SK-N-SH (cell line): ENCODE results near the gene MORC2. TPM values are rescaled to one million over a fixed set of nuclear protein-coding genes. Genes with fewer than 3 reads are reported as not detected.

Experiments
- CTCF ChIA-PET: fragments of 300-600, 350-600 bp; formaldehyde crosslinking; extraction: SDS; loops from one replicate; lab custom pipeline; 2021; lab: Yijun Ruan, JAX
- POLR2A ChIA-PET: fragments of 350-600 bp; sonication (Branson Sonifier 250); formaldehyde crosslinking; extraction: SDS; loops from one replicate; lab custom pipeline; 2020; ENCODE audit warnings: antibody characterized with exemption, inconsistent platforms; lab: Yijun Ruan, JAX
- DNase-seq: peaks from one replicate; pipeline ENCODE4 v3.0.0; 2012
- H2AFZ ChIP-seq: fragments of 200-600 bp; sonication (generic); 2 replicates; pipeline ENCODE4 v1.8.1; 2016; ENCODE audit warnings: antibody characterized with exemption, mild to moderate bottlenecking, low read depth
- H3F3A ChIP-seq: fragments of 200-600 bp; sonication (generic); replicated peaks from 2 replicates; pipeline ENCODE3; 2016; ENCODE audit warnings: antibody characterized with exemption, mild to moderate bottlenecking; ENCODE audit not compliant: insufficient read depth
- H3K27ac ChIP-seq, 2 experiments: fragments of 200-500 bp in 1 of 2; fragments of 200-600 bp in 1 of 2; sonication (Bioruptor generic) in 1 of 2; sonication (generic), shearing (Covaris generic) in 1 of 2; 2 replicates each; pipeline versions ENCODE4 v1.5.1 to v1.6.1; 2014 to 2016; ENCODE audit warnings: low read depth in 2 of 2, inconsistent platforms in 1 of 2, low read length in 1 of 2, mild to moderate bottlenecking in 1 of 2, mixed read lengths in 1 of 2
- H3K27me3 ChIP-seq: fragments of 200-600 bp; sonication (generic), shearing (Covaris generic); 2 replicates; pipeline ENCODE4 v1.6.1; 2016; ENCODE audit warnings: mixed run types; ENCODE audit not compliant: insufficient read depth
- H3K36me3 ChIP-seq, 2 experiments: fragments of 200-500 bp in 1 of 2; fragments of 200-600 bp in 1 of 2; sonication (Bioruptor generic) in 1 of 2; sonication (generic) in 1 of 2; replicated peaks in 1 of 2; 2 replicates each; pipeline versions ENCODE3 to v1.5.1; 2014 to 2016; ENCODE audit warnings: low read length in 1 of 2, mild to moderate bottlenecking in 1 of 2; ENCODE audit not compliant: insufficient read depth in 2 of 2, control insufficient read depth in 1 of 2
- H3K4me1 ChIP-seq, 2 experiments: fragments of 200-500 bp in 1 of 2; fragments of 200-600 bp in 1 of 2; sonication (Bioruptor generic) in 1 of 2; sonication (generic), shearing (Covaris generic) in 1 of 2; 2 replicates each; pipeline versions ENCODE4 v1.5.1 to v1.6.1; 2014 to 2016; ENCODE audit warnings: low read depth in 1 of 2, low read length in 1 of 2, mixed run types in 1 of 2; ENCODE audit not compliant: insufficient read depth in 2 of 2, control insufficient read depth in 1 of 2
- H3K4me2 ChIP-seq: fragments of 200-600 bp; sonication (generic), shearing (Covaris generic); 2 replicates; pipeline ENCODE4 v1.6.1; 2017; ENCODE audit warnings: mixed run types
- H3K4me3 ChIP-seq, 2 experiments: fragments of 200-500 bp in 1 of 2; fragments of 200-600 bp in 1 of 2; sonication (Bioruptor generic) in 1 of 2; sonication (generic), shearing (Covaris generic) in 1 of 2; 2 replicates each; pipeline versions ENCODE4 v1.5.1 to v1.8.1; 2014 to 2016; ENCODE audit warnings: low read depth in 2 of 2, inconsistent platforms in 1 of 2, low read length in 1 of 2, mild to moderate bottlenecking in 1 of 2, mixed read lengths in 1 of 2, moderate library complexity in 1 of 2
- H3K79me2 ChIP-seq: fragments of 200-600 bp; sonication (generic); 2 replicates; pipeline ENCODE4 v1.8.1; 2017; ENCODE audit warnings: mild to moderate bottlenecking; ENCODE audit not compliant: insufficient read depth
- H3K9ac ChIP-seq: fragments of 200-600 bp; sonication (generic); 2 replicates; pipeline ENCODE4 v1.6.1; 2017; ENCODE audit warnings: mixed run types
- H3K9me2 ChIP-seq: fragments of 200-600 bp; sonication (generic); 2 replicates; pipeline ENCODE4 v1.6.1; 2017; ENCODE audit warnings: mixed run types
- H3K9me3 ChIP-seq: fragments of 200-600 bp; sonication (generic); 2 replicates; pipeline ENCODE4 v1.6.1; 2017; ENCODE audit warnings: mixed run types, mild to moderate bottlenecking, moderate library complexity
- H4K20me1 ChIP-seq: fragments of 200-600 bp; sonication (generic); 2 replicates; pipeline ENCODE4 v1.6.1; 2017; ENCODE audit warnings: mild to moderate bottlenecking, mixed run types; ENCODE audit not compliant: insufficient read depth
- CHD2 ChIP-seq: fragments of 150-350 bp; IDR thresholded peaks from 2 replicates; pipeline ENCODE4 v1.6.1; 2018; ENCODE audit warnings: low read length; ENCODE audit not compliant: partially characterized antibody
- ELF1 ChIP-seq: IDR thresholded peaks from 2 replicates; pipeline ENCODE4 v1.4.0; 2012
- EP300 ChIP-seq, 2 experiments: IDR thresholded peaks; 2 replicates each; pipeline versions ENCODE4 v1.4.0 to v1.6.1; 2012; ENCODE audit warnings: borderline replicate concordance in 1 of 2, low read depth in 1 of 2, low read length in 1 of 2
- FOSL2 ChIP-seq: IDR thresholded peaks from 2 replicates; pipeline ENCODE4 v1.4.0; 2012; ENCODE audit warnings: low read depth, mild to moderate bottlenecking, moderate library complexity, borderline replicate concordance
- FOXM1 ChIP-seq: IDR thresholded peaks from 2 replicates; pipeline ENCODE4 v1.4.0; 2012; ENCODE audit warnings: low read depth, mild to moderate bottlenecking
- JUND ChIP-seq: IDR thresholded peaks from 2 replicates; pipeline ENCODE4 v1.4.0; 2012
- MXI1 ChIP-seq: IDR thresholded peaks from 2 replicates; pipeline ENCODE4 v1.6.1; 2012; ENCODE audit warnings: mild to moderate bottlenecking, low read depth, low read length, improper control_type of control experiment
- NFIC ChIP-seq: IDR thresholded peaks from 2 replicates; pipeline ENCODE4 v1.4.0; 2012; ENCODE audit warnings: borderline replicate concordance
- NRF1 ChIP-seq: IDR thresholded peaks from 2 replicates; pipeline ENCODE4 v1.6.1; 2012; ENCODE audit warnings: low read depth, mild to moderate bottlenecking, low read length
- POLR2AphosphoS5 ChIP-seq: IDR thresholded peaks from 2 replicates; pipeline ENCODE4 v1.6.1; 2012; ENCODE audit warnings: low read depth, low read length
- RAD21 ChIP-seq: IDR thresholded peaks from 2 replicates; pipeline ENCODE4 v1.6.1; 2012; ENCODE audit warnings: mild to moderate bottlenecking, low read length
- RXRA ChIP-seq: IDR thresholded peaks from 2 replicates; pipeline ENCODE4 v1.4.0; 2012; ENCODE audit warnings: low read depth, mild to moderate bottlenecking, borderline replicate concordance
- SMC3 ChIP-seq: IDR thresholded peaks from 2 replicates; pipeline ENCODE4 v1.6.1; 2012; ENCODE audit warnings: low read depth, low read length, improper control_type of control experiment
- TEAD4 ChIP-seq: IDR thresholded peaks from 2 replicates; pipeline ENCODE4 v1.4.0; 2012; ENCODE audit warnings: mild to moderate bottlenecking, borderline replicate concordance; ENCODE audit not compliant: insufficient read depth
- YY1 ChIP-seq: IDR thresholded peaks from 2 replicates; pipeline ENCODE4 v1.4.0; 2012; ENCODE audit warnings: low read depth, mild to moderate bottlenecking
- WGBS: methylation state at CpG from one replicate; pipeline ENCODE4 v1.1.6; 2017; ENCODE audit warnings: low lambda C conversion rate; 5-methylcytosine and 5-hydroxymethylcytosine counted together
- polyA plus RNA-seq, 3 experiments: library from polyadenylated mRNA; depleted of rRNA; stranded (reverse); fragments of >200 nt; gene quantifications; 2 replicates each; pipeline ENCODE4 v1.2.3, GENCODE V29; 2012
- TF ChIP-seq, protein P1 (sequence below): fragments of 150-350 bp; IDR thresholded peaks from 2 replicates; pipeline ENCODE4 v1.6.1; 2016; ENCODE audit warnings: mild to moderate bottlenecking, low read depth, low read length
- TF ChIP-seq, protein P2 (sequence below): IDR thresholded peaks from 2 replicates; pipeline ENCODE4; 2012
- TF ChIP-seq, protein P3 (sequence below): IDR thresholded peaks from 2 replicates; pipeline ENCODE4 v1.6.1; 2012; ENCODE audit warnings: mild to moderate bottlenecking, low read depth, low read length, moderate library complexity
- TF ChIP-seq, protein P4 (sequence below): fragments of 150-350 bp; IDR thresholded peaks from 2 replicates; pipeline ENCODE4 v1.6.1; 2017; ENCODE audit warnings: antibody characterized with exemption, low read length, low read depth, borderline replicate concordance
- TF ChIP-seq, protein P5 (sequence below): IDR thresholded peaks from 2 replicates; pipeline ENCODE4 v1.4.0; 2012; ENCODE audit warnings: low read depth, borderline replicate concordance

The MORC2 gene
- polyA plus RNA-seq, 1 of the 3 experiments (the other 2 are of a cell fraction) = 8.3 TPM

DNA sequence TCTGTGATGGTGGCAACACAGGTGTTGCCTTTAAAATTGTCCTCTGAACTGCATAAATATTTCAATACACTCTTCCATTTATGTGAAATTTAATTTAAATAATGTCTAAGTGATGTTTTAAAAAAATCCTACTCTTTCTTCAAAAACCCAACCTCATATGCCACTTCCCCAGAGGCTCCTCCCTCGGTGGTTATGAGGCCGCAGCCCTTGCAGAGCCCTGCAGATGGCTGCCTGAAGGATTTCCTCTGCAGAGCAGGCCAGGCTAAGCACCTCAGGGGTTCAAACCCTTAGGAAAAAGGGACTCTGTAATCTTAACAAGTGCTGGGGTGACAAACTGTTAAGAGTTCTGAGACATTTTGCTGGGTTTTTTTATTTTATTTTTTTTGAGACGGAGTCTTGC, 25.2 kb downstream of the MORC2 start:
- TF ChIP-seq JUND (no peak), TEAD4 (no peak), YY1 (no peak), ELF1 (no peak), NRF1 (no peak), CHD2 (no peak), FOXM1 (no peak), SMC3 (no peak), FOSL2 (no peak), MXI1 (no peak), NFIC (no peak), RXRA (no peak), RAD21 (no peak), EP300 (IDR thresholded peaks at IDR 0.05; ENCODE audit: borderline replicate concordance in 1 of 2, low read depth in 1 of 2, low read length in 1 of 2) (no peak), POLR2AphosphoS5 (no peak)
- TF ChIP-seq, protein P1, sequence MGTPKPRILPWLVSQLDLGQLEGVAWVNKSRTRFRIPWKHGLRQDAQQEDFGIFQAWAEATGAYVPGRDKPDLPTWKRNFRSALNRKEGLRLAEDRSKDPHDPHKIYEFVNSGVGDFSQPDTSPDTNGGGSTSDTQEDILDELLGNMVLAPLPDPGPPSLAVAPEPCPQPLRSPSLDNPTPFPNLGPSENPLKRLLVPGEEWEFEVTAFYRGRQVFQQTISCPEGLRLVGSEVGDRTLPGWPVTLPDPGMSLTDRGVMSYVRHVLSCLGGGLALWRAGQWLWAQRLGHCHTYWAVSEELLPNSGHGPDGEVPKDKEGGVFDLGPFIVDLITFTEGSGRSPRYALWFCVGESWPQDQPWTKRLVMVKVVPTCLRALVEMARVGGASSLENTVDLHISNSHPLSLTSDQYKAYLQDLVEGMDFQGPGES = no peak
- TF ChIP-seq, protein P2, sequence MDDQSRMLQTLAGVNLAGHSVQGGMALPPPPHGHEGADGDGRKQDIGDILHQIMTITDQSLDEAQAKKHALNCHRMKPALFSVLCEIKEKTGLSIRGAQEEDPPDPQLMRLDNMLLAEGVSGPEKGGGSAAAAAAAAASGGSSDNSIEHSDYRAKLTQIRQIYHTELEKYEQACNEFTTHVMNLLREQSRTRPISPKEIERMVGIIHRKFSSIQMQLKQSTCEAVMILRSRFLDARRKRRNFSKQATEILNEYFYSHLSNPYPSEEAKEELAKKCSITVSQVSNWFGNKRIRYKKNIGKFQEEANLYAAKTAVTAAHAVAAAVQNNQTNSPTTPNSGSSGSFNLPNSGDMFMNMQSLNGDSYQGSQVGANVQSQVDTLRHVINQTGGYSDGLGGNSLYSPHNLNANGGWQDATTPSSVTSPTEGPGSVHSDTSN = no peak
- TF ChIP-seq, protein P3, sequence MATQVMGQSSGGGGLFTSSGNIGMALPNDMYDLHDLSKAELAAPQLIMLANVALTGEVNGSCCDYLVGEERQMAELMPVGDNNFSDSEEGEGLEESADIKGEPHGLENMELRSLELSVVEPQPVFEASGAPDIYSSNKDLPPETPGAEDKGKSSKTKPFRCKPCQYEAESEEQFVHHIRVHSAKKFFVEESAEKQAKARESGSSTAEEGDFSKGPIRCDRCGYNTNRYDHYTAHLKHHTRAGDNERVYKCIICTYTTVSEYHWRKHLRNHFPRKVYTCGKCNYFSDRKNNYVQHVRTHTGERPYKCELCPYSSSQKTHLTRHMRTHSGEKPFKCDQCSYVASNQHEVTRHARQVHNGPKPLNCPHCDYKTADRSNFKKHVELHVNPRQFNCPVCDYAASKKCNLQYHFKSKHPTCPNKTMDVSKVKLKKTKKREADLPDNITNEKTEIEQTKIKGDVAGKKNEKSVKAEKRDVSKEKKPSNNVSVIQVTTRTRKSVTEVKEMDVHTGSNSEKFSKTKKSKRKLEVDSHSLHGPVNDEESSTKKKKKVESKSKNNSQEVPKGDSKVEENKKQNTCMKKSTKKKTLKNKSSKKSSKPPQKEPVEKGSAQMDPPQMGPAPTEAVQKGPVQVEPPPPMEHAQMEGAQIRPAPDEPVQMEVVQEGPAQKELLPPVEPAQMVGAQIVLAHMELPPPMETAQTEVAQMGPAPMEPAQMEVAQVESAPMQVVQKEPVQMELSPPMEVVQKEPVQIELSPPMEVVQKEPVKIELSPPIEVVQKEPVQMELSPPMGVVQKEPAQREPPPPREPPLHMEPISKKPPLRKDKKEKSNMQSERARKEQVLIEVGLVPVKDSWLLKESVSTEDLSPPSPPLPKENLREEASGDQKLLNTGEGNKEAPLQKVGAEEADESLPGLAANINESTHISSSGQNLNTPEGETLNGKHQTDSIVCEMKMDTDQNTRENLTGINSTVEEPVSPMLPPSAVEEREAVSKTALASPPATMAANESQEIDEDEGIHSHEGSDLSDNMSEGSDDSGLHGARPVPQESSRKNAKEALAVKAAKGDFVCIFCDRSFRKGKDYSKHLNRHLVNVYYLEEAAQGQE = no peak
- TF ChIP-seq, protein P4, sequence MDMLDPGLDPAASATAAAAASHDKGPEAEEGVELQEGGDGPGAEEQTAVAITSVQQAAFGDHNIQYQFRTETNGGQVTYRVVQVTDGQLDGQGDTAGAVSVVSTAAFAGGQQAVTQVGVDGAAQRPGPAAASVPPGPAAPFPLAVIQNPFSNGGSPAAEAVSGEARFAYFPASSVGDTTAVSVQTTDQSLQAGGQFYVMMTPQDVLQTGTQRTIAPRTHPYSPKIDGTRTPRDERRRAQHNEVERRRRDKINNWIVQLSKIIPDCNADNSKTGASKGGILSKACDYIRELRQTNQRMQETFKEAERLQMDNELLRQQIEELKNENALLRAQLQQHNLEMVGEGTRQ = no peak
- TF ChIP-seq, protein P5, sequence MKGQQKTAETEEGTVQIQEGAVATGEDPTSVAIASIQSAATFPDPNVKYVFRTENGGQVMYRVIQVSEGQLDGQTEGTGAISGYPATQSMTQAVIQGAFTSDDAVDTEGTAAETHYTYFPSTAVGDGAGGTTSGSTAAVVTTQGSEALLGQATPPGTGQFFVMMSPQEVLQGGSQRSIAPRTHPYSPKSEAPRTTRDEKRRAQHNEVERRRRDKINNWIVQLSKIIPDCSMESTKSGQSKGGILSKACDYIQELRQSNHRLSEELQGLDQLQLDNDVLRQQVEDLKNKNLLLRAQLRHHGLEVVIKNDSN = no peak
- POLR2A ChIA-PET = no interaction called here
- H3K27me3 ChIP-seq = no peaks in the 10 kb centered on the region
- H3K9me3 ChIP-seq = no peaks in the 10 kb centered on the region
- H3F3A ChIP-seq = no peaks in the 10 kb centered on the region
- peaks cover 27 to 90% of the 10 kb centered on the region in 2 experiments for H3K36me3 ChIP-seq
- H3K9me2 ChIP-seq = no peaks in the 10 kb centered on the region
- H3K4me2 ChIP-seq = no peak overlapping the region
- WGBS = 96% methylated on average over 3 of the region's 3 CpGs
- no peak overlapping the region for H2AFZ ChIP-seq
- H3K27ac ChIP-seq = no peak overlapping the region
- DNase-seq = no peak
- H3K4me3 ChIP-seq = no peak overlapping the region
- H3K79me2 ChIP-seq = no peaks in the 10 kb centered on the region
- CTCF ChIA-PET = interaction anchor here (0.9 to 1.3 kb wide), 2 partner anchors 23 to 205 kb away, joined by 3 to 4 read pairs; no protein-coding TSS in a partner anchor
- H4K20me1 ChIP-seq = no peaks in the 10 kb centered on the region
- H3K4me1 ChIP-seq = peaks cover 0 to 12% of the 10 kb centered on the region in 2 experiments; a peak in 1 of 4 replicates
- H3K9ac ChIP-seq = no peak overlapping the region
